Limb (tissue), 2 donors: Measurements from ENCODE around the gene TRAM2.
A peak's percentile ranks its signal among the peaks of the same experiment; 100 is the strongest.

Experiments used
- DNase-seq, 2 donors: peaks; one replicate each; pipeline ENCODE4 v3.0.0-alpha.2; 2016; ENCODE audit errors: extremely low spot score in 2 of 2

Gene TRAM2

DNA sequence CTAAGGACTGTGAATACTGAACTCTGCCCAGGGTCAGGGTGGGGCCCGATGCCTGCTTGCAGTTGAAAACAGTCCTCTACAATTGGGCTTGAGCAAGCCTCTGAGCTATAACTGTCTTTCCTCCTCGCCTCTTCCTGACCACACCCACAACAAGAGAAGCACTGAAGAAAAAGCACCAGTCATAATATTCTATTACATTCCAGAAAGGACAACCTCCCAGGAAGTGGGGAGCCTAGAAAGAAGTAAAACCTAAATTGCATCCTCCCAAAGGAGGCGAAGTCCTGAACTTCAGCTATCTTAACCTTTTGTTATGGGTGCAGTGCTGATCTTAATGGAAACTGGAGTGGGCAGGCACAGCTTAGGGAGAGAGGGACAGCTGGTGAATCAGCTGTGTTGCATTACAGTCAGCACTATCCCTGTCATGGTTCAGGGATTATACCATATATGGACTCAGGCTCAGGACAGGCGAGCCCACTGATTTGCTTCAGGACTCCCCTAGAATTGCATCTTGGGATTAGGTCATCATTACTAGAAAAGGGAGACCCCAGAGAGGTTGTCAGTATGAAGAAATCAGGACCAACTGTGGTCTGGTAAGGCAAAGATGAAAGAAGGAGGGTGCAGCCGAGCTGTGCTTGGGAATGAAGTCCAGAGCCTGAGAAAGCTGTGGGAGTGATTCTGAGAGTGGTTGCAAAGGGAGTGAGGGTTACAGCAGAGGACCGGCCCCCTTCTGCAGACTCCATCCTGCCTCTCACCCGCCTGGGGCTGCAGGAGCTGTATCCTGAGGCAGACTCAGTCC lies 18.3 kb upstream of the TRAM2 start:
- DNase-seq, result peak in 1 of 2 donors; percentile 78

DNA sequence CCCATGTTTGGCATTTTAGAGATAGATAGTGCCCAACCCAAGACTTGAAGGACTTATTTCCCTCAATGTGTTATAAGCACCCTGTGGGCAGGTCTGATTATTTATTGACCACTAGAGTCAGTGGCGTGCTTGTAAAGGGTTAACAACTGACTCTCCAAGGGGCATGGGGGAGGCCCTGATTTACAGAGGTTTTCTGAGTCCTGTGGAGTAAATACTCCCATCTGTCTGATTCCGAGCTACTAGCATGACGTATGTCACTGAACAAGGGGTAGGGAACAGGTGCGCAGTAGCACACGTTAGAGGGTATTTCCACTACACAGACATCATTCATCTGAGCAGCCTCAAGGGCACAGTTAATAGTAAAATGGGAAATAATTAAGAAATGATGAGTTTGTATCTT lies 17.4 kb upstream of the TRAM2 start:
- no peak for DNase-seq

DNA sequence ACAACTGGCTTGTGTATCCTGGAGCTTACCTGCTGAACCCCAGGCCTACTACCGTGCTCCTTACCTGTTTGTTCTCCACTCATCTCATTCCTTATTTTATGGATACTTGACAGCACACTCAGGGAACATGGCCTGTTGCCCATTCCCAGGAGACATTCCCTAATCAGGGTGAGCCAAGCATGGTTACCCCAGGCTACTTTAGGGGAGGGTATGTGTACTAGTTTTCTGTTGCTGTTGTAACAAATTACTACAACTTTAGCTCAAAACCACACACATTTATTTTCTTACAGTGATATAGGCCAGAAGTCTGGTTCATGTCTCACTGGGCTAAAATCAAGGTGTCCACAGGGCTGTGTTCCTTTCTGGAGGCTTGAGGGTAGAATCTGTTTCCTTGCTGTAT lies 15.0 kb upstream of the TRAM2 start:
- no peak for DNase-seq

DNA sequence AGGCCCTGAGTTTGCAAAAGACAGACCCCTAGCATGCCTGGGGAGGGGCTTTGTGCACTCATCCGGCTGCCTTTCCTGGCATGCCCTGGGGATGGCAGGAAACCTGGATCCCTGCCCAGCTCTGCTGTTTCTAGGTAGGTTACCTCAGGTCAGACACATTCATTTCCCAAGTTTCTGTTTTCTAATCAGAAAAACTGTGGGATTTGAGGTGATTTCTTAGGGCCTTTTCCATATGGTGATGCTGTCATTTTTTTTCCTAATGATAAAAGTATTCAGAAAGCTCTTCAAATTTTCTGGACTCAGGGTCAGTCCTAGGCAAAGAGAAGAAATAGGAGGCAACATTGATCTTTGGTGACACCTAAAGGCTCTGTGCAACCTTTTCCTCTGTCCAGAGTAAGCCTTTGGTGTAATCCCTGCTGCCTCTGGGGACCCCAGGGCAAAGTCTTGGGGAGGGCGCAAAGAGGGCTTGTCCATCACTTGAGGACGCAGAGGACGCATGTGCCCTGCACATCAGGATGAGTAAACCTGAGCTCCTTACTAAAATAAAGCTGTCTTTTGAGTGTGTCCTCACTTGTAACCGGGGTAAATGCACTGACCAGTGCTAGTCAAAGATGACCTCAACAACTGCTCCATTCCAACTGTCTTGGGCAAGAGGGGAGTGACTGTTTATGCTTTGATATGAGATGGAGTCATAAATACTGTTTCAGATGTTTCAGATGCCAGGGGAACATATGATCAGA lies 13.5 kb upstream of the TRAM2 start:
- peak in 1 of 2 donors; percentile 63 for DNase-seq

DNA sequence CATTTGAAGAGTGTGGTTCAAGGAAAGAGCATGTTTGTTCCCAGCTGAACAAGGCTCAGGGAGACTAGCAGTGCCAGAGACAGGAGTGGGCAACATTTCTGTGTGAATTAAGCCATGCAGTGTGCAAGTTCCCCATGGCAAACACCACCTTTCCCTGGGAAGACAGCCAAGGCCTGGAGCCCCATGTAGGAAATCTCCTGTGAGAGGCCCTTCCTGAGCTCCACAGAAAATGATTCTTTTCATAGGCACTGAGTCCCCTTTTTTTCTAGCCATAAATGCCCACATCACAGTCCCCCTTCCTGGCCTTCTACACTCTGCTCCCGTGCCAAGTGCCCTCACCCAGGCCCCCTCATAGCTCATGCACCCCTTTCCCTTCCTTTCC lies 11.8 kb upstream of the TRAM2 start:
- DNase-seq, result no peak

DNA sequence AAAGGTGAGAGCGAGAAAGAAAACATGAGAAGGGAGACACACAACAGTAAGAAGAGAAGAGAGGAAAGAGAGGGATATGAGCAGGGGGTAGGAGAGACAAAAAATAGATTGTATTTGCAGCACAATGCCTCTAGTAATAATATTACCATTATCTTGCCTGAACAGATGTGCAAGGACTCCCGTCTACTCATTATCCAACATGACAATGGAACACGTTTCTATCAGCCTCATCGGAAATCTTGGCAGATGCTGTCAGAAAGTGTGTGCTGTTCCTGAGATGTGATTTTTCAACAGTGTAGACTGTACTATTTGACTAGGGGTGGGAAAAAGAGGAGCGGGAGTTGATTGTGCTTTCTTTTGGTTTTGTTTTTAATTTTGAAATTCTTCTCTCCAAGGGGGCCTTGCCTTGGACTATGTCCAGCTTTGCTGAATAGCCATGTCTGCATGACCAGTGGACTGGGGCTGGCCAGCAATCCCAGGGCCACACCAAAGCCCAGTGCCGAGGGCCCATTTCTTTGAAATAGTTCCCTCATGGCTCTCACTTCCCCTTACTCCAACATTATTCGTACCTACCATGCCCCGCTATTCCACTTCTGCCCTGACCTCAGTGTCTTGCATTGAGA lies 11.3 kb upstream of the TRAM2 start:
- DNase-seq, result no peak

DNA sequence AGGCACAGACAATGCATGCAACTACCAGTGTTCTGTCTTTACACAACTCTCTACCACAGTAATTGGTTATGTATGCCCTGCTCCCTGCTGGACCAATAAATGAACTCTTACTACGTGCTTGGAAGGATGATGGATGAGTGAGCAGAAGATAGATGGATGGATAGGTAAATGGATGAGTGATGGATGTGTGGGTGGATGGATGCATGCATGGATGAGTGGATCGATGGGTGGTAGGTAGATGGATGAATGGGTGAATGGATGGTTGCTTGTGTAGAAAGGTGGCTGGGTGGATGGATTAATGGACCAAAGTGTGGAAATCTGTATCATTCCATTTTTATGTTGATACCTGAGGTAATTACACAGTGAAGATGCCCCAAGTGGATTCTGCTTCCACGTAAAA lies 10.1 kb upstream of the TRAM2 start:
- DNase-seq, result no peak

DNA sequence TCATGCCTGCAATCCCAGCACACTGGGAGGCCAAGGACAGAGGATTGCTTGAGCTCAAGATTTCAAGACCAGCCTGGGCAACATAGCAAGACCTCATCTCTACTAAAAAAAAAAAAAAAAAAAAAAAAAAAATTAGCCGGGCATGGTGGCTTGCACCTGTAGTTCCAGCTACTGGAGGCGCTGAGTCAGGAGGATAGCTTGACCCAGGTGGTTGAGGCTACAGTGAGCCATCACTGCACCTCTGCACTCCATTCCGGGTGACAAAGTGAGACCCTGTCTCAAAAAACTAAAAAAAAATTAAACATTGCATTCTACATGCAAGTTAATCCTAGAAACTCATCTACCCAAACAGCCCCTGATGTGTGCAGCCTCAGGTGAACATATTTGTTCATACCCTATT lies 7.3 kb upstream of the TRAM2 start:
- no peak for DNase-seq

DNA sequence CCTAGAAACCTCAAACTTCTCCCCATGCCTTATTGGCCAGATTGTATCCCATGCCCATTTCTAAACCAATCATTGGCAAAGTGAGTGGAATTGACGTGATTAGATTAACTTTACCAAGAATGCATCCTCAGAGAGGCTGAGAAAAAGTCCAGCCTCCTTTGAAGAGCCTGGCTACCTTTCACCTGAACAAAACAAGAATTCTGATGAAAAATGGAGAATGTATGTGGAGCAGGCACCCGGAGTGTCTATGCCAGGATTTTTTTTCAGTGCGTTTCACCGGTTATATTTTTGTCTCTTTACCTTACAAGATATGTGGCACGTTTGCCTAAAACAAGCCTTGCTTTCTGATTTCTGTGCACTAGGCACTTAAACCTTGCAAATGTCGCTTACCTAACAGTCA lies 6.1 kb upstream of the TRAM2 start:
- no peak for DNase-seq

DNA sequence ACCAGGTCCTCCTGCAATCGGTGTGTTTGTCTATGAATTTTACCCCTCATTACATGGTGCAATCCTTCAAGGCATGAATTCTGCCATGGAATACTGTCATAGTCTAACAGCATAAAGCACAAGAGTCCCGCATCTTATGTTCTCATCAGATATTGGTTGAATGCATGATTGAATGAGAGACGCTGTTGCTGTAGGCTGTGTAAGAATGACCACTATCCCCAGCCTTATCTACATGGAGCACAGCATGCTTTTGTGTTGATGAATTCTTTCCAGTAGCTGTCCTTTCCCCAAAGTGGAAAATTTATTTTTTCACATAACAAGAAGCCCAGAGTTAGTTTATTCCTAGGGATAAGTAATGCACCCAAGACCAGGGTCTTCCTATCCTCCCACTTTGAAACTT lies 5.6 kb upstream of the TRAM2 start:
- no peak for DNase-seq

DNA sequence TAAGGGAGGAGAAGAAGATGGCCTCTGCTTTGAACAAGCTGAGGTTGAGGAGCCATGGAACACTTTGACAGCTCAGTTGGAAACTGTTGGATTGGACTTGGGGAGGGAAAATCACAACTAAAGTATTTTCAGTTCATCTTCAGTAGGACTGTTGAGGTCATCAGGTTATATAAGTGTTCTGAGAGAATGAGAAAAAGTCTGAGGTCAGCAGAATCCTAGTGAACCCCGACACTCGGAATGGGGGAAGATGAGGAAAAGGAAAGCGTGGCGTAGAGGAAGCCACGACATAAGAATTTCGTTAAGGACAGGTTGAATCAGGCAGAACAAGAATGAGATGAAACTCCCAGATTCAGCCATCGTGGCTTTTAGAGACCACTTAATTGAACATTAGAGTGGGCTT lies 4.0 kb upstream of the TRAM2 start:
- DNase-seq, result no peak

DNA sequence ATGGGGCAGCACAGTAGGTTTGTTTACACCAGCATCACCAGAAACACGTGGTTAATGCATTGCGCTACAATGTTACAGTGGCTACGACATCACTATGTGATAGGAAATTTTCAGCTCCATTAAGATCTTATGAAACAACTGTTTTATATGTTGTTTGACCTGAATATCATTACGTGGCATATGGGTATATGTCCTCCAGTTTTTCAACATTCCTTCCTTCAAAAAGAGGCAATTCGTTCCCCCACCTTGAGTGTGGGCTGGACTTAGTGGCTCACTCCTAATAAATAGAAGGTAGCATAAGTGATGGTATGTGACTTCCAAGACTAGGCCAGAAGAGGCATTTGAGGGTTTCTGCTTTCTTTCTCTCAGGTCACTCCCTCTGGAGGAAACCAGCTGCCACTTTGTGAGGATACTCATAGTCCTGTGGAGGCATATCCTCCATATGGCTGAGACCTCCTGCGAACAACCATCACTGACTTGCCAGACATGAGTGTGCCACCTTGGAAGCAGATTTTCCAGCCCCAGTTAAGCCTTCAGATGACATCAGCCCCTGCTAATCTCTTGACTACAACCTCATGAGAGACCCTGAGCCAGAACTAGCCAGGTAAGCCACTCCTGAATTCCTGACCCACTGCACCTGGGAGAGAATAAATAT lies 2.3 kb upstream of the TRAM2 start:
- no peak for DNase-seq

DNA sequence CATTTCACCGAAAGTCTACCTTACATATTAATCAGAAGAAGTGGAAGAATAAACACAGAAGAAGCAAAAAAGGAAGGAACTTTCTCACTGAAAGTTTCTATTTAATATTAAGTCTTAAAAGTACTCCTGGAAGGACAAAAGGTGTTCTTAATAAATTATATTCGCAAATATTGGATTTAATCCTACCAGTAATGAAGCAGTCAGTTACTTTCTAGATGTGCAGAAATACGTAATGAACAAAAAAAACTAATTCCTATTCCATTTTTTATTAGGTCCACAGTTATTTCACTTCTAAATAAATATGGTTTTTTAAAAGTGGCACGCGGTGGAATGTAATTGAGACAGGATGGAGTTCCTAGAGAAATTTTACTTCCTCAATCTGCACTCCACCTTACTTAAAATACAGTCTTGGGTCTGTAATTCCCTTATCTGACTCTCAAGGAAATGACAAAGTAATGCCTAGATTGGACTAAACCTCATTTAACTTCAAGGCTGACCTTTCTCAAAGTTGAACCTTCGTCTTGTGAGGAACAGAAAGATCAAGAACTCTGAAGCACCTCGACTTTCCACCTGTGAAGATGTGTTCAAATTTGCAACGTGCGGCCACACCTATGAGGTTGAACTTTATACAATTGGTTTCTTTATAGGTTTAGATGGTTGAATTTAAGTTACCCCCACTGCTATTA lies 1.1 kb upstream of the TRAM2 start:
- DNase-seq, result no peak

DNA sequence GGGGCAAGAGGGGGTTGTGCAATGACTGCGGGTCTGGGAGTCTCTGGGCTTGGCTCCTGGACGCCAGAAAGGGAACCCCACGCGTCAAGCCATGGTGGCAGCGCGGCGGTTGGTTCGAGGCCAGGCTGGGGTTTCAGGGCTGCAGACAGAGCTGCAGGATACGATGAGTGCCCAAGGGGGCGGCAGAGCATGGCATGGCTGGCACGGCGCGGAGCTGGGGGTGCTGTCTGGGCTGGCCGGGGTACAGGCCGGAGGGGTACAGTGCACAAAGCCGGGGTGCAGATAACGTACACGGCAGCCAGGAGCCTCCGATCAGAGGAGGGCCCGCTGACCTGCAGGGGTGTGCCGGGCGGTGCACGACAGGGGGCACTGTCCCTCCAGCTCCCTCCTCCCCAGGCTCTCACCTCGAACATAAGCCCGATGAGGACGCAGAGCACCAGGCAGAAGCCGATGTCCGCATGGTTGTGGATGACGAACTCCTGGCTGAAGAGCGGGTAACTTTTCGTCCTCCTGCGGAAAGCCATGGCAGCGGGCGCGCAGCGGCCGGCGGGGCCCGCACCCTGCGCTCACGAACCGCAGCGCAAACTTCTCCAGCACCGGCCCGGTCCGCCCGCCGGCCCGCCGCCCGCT lies 353 bp downstream of the TRAM2 start:
- DNase-seq, result no peak

DNA sequence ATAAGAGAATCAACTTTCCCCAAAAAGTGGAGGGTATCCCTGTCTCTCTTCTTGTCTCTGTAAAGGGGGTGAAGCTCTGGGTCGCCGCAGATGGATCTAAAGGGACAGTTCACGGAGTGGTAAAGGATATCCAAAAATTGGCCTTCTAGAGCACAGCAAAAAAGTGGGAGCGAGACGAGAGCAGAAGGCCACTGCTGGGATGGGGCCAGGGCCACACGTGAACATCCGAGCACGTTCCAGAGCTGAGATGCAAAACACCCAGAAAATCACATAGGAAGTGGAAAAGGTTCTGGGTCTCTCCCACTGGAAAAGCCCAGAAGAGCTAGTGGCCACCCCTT lies 837 bp downstream of the TRAM2 start:
- DNase-seq, result no peak

DNA sequence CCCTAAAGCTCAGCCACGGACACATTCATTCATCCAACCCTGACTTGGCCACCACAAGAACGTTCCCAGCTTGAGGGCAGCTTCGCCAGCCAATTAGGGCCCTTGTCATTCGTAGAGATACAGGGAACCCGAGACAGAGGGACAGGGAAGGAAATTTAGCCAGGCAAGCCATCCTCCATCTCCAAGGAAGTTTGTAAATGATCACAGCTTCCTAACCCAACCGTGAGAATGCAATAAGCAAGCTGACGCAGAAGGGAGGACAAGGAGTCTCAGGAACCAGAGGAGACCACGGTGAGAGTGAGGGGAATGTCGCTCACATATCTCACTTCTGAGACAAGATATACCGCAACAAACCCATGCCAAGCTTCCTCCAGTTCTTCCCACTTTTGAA lies 1.4 kb downstream of the TRAM2 start:
- no peak for DNase-seq

DNA sequence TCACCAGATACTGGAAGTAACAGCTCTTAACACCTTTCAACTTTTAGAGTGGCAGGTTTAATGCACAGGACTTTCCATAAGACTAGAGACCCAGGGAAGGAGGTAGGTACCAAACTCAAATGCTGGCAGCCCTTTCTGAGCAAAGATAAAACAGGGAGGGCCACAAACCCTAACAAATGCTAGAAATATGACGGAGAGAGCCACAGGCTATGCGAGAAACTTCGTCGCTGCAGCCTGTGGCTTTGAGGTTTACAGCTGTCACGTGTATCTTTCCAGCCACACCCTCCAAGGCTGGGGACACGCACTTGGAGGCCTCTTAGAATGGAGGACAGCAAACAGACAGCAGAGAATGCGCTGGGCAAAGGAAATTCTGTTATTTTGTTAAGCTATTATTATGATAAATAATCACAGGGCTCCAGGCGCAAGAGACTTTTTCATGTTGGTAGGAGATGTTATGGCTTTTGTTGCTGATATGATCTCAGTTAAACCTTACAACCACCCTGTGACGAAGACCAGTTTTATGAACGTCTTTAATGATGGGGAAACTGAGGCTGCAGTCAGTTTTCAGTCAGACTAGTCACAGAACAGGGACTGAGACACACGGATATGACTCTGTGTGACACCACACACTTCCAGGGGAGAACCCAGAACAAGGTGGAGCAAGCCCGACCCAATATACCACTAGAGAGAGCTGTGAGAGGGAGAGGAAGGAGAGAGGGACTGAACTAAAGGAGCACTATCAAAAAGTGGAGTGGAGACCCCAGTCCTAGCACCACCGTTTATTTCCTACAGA lies 2.0 kb downstream of the TRAM2 start:
- no peak for DNase-seq

DNA sequence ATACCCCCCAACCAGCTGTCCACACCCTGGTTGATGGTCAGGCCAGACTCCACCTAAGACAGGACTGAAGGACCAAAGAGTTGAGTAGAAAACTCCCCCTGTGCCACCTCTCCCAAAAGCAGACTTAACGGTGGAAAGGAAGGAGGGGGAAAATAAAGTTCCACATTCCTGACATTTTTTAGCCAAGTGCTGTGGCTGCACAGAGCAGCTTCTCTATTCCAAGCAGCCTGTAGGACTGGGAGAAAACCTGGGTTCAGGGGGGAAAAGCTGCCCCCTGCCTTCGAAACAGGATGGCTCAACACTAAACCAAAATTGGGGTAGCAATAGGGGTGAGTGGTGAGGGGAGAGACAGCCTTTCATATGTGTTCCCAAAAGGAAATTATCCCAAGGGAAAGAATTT lies 3.6 kb downstream of the TRAM2 start:
- DNase-seq, result no peak

DNA sequence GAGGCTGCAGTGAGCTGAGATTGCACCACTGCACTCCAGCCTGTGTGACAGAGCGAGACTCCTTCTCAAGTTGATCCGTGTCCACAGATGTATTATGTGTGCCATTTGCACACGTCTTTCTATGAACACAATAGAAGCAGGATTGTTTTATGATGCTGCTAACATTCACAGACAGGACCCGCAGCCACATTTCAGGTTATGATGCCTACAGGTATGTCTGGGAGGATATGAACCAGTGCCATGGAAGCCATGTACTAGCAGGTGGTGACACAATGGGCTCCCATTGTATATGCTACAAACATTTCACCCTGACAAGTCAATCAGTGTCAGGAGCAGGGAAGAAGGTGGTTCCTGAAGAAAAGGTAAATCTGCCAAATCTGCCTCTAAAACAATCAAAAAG lies 4.3 kb downstream of the TRAM2 start:
- DNase-seq, result no peak

DNA sequence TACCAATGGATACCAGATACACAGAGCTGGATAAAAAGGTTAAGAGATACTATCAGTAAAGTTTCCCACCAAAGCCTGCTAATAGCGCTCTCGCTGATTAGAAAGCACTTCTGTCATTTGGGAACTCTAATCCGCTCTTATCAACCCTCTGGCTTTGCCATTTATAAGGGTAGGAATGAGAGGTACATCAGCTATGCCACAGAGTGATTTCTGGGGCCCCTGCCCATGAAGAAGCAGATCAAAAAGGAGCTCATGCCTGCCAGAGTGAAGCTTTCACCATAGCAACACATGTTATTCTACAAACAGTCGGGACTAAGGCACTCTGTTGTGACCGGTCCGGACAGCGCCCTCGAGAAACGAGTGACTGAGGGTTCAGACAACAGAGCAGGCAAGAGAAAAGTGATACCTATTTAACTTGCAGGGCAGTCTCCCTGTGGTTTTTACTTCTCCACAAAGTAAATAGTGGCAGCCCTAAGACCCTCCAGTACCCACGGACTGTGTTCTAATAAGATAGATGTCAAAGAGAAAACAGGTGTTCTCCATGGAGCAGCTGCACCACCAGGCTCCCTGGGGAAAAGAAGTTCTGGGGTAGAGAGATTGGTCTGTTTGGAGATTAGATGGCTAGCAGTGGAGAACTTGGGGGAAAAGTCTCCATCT lies 5.6 kb downstream of the TRAM2 start:
- DNase-seq, result no peak
